CD4-positive, alpha-beta T cell (primary cell): Measurements from ENCODE around the gene CCDC51. TPM values are rescaled to one million over a fixed set of nuclear protein-coding genes. Genes with fewer than 3 reads are reported as not detected.

Experiments used
- ATAC-seq: fragments of 200-7000 bp; cut with Tn5 transposase; one replicate; pipeline ENCODE4 v1.10.0; 2022; ENCODE audit warnings: mild to moderate bottlenecking; ENCODE audit not compliant: poor library complexity
- CTCF ChIA-PET: fragments of 350-600 bp; sonication (Branson Sonifier 250); formaldehyde crosslinking; loops from one replicate; lab custom pipeline; 2021; ENCODE audit warnings: antibody characterized with exemption, inconsistent platforms; lab: Charles Lee
- POLR2A ChIA-PET: fragments of 350-600 bp; sonication (Branson Sonifier 250); formaldehyde crosslinking; loops from one replicate; lab custom pipeline; 2021; ENCODE audit warnings: antibody characterized with exemption, inconsistent platforms; lab: Charles Lee
- DNase-seq, 14 experiments: peaks; one replicate each; pipeline ENCODE4 v3.0.0-alpha.2; 2013 to 2020; ENCODE audit warnings: mixed read lengths in 2 of 14
- H3K27ac ChIP-seq, 2 donors: one replicate each; pipeline versions ENCODE4 v1.5.1 to v1.7.0; 2013; ENCODE audit warnings: low read length in 2 of 2, low read depth in 1 of 2, mild to moderate bottlenecking in 1 of 2
- H3K27me3 ChIP-seq, 2 experiments: 1 replicate in 1 of 2; 2 replicates in 1 of 2; pipeline versions ENCODE4 v1.6.1 to v1.7.0; 2013; ENCODE audit warnings: low read length in 2 of 2, control low read depth in 1 of 2, mild to moderate bottlenecking in 1 of 2, moderate library complexity in 1 of 2; ENCODE audit not compliant: insufficient read depth in 2 of 2, control insufficient read depth in 1 of 2
- H3K36me3 ChIP-seq: one replicate; pipeline ENCODE4 v1.6.1; 2013; ENCODE audit warnings: low read length, control low read depth; ENCODE audit not compliant: insufficient read depth
- H3K4me1 ChIP-seq: one replicate; pipeline ENCODE4 v1.6.1; 2013; ENCODE audit warnings: low read length, control low read depth; ENCODE audit not compliant: insufficient read depth
- H3K4me3 ChIP-seq: one replicate; pipeline ENCODE4 v1.5.1; 2013; ENCODE audit warnings: mild to moderate bottlenecking, low read length, moderate library complexity
- H3K9me3 ChIP-seq, 2 experiments: 1 replicate in 1 of 2; 2 replicates in 1 of 2; pipeline versions ENCODE4 v1.6.1 to v1.7.0; 2013; ENCODE audit warnings: low read length in 2 of 2, mild to moderate bottlenecking in 2 of 2, control low read depth in 1 of 2, moderate library complexity in 1 of 2; ENCODE audit not compliant: control insufficient read depth in 1 of 2, insufficient read depth in 1 of 2
- H3K27ac Mint-ChIP-seq: one replicate; pipeline ENCODE4 v1.8.0; 2020; ENCODE audit warnings: mixed read lengths
- H3K27me3 Mint-ChIP-seq: one replicate; pipeline ENCODE4 v1.8.0; 2021; ENCODE audit warnings: mixed read lengths
- H3K36me3 Mint-ChIP-seq: one replicate; pipeline ENCODE4 v1.8.0; 2021; ENCODE audit warnings: low read depth, mixed read lengths
- H3K4me1 Mint-ChIP-seq: one replicate; pipeline ENCODE4 v1.8.0; 2021; ENCODE audit warnings: low read depth, mixed read lengths
- H3K4me3 Mint-ChIP-seq: one replicate; pipeline ENCODE4 v1.8.0; 2020; ENCODE audit warnings: mild to moderate bottlenecking, mixed read lengths
- H3K9me3 Mint-ChIP-seq: one replicate; pipeline ENCODE4 v1.8.0; 2020; ENCODE audit warnings: mixed read lengths
- CTCF ChIP-seq: fragments of 200-600 bp; IDR thresholded peaks from one replicate; pipeline ENCODE4 v1.8.0; 2022; ENCODE audit warnings: antibody characterized with exemption, mild to moderate bottlenecking
- intact Hi-C, 2 experiments: fragments of 100-400 bp; cut with DNase I in 1 of 2; cut with micrococcal nuclease in 1 of 2; formaldehyde crosslinking; loops; one replicate each; pipeline versions ENCODE4 v1.15.1 to v1.9.0; 2023 to 2025; cut with DNase I, micrococcal nuclease
- total RNA-seq, 174 experiments: library from RNA in 2 of 174; stranded (reverse) in 2 of 174; gene quantifications; one replicate each; pipeline ENCODE4 v1.2.3 and lab custom pipeline; 2021 to 2026

CCDC51 gene
- total RNA-seq, 2 experiments from 2014 or later, result 5.5 to 5.8 TPM

- no peak overlapping the region for H3K4me3 Mint-ChIP-seq
These were observed 23.8 kb downstream of the CCDC51 start for GRCh38 chr3:48416091-48416505.

GRCh38 chr3:48415251-48415953, 24.5 kb downstream of the CCDC51 start:
- Histone ChIP-seq H3K4me1 (no peaks in the 10 kb centered on the region), H3K4me3 (no peak overlapping the region), H3K27ac (no peak overlapping the region), H3K36me3 (no peaks in the 10 kb centered on the region), H3K27me3 (no peaks in the 10 kb centered on the region), H3K9me3 (no peaks in the 10 kb centered on the region)
- ChIA-PET POLR2A (no interaction called here), CTCF (interaction anchor here (1.4 to 2.3 kb wide), 2 partner anchors 15 to 21 kb away, joined by 4 to 14 read pairs; no protein-coding TSS in a partner anchor)
- H3K27me3 Mint-ChIP-seq, result no peaks in the 10 kb centered on the region
- DNase-seq (no peak), ATAC-seq (no peak)
- intact Hi-C loops, result no loop called here
- H3K36me3 Mint-ChIP-seq, result no peaks in the 10 kb centered on the region
- H3K4me3 Mint-ChIP-seq, result no peak overlapping the region
- TF ChIP-seq CTCF, result no peak
- no peaks in the 10 kb centered on the region for H3K9me3 Mint-ChIP-seq
- H3K4me1 Mint-ChIP-seq, result no peaks in the 10 kb centered on the region
- H3K27ac Mint-ChIP-seq, result no peak overlapping the region

More at GRCh38 chr3:48416091-48416505, 23.8 kb downstream of the CCDC51 start:
- CTCF ChIA-PET, result interaction anchor here (1.4 to 2.3 kb wide), 2 partner anchors 16 to 20 kb away, joined by 4 to 14 read pairs; no protein-coding TSS in a partner anchor
- ATAC-seq (no peak), DNase-seq (no peak)
- TF ChIP-seq CTCF, result no peak
- intact Hi-C loops, result no loop called here
- POLR2A ChIA-PET, result no interaction called here
- Histone ChIP-seq H3K27me3 (no peaks in the 10 kb centered on the region), H3K4me3 (no peak overlapping the region), H3K36me3 (no peaks in the 10 kb centered on the region), H3K9me3 (no peaks in the 10 kb centered on the region), H3K4me1 (no peaks in the 10 kb centered on the region), H3K27ac (no peak overlapping the region)
- H3K27ac Mint-ChIP-seq, result no peak overlapping the region
- no peaks in the 10 kb centered on the region for H3K4me1 Mint-ChIP-seq
- H3K9me3 Mint-ChIP-seq, result no peaks in the 10 kb centered on the region
- H3K36me3 Mint-ChIP-seq, result no peaks in the 10 kb centered on the region
- no peaks in the 10 kb centered on the region for H3K27me3 Mint-ChIP-seq

GRCh38 chr3:48414376-48415250, 25.3 kb downstream of the CCDC51 start:
- Histone ChIP-seq H3K4me1 (no peaks in the 10 kb centered on the region), H3K27me3 (no peaks in the 10 kb centered on the region), H3K9me3 (no peaks in the 10 kb centered on the region), H3K4me3 (no peak overlapping the region), H3K27ac (no peak overlapping the region), H3K36me3 (no peaks in the 10 kb centered on the region)
- Mint-ChIP-seq H3K4me3 (no peak overlapping the region), H3K27ac (no peak overlapping the region), H3K9me3 (no peaks in the 10 kb centered on the region), H3K4me1 (no peaks in the 10 kb centered on the region), H3K27me3 (no peaks in the 10 kb centered on the region), H3K36me3 (no peaks in the 10 kb centered on the region)
- ChIA-PET POLR2A (no interaction called here), CTCF (interaction anchor here (2.3 kb wide), 1 partner anchor 21 kb away, joined by 14 read pairs; no protein-coding TSS in a partner anchor)
- DNase-seq (peak in 1 of 14 experiments; percentile 0), ATAC-seq (no peak)
- intact Hi-C loops, result no loop called here
- TF ChIP-seq CTCF, result no peak
